Hepatocyte (in vitro differentiated cells): ENCODE measurements around the gene LLGL2. TPM values are rescaled to one million over a fixed set of nuclear protein-coding genes. Genes with fewer than 3 reads are reported as not detected.

Experiments
- DNase-seq: peaks from one replicate; pipeline ENCODE4 v3.0.0-alpha.2; 2016; ENCODE audit warnings: low spot score
- H2AFZ ChIP-seq: fragments of 200-600 bp; sonication (generic); 2 replicates; pipeline ENCODE4 v1.6.0; 2016; ENCODE audit warnings: antibody characterized with exemption, mild to moderate bottlenecking
- H3K27ac ChIP-seq: fragments of 200-600 bp; sonication (generic); 2 replicates; pipeline ENCODE4 v1.5.1; 2016; ENCODE audit warnings: mild to moderate bottlenecking
- H3K27me3 ChIP-seq: fragments of 200-600 bp; sonication (generic); 2 replicates; pipeline ENCODE4 v1.6.1; 2016
- H3K36me3 ChIP-seq: fragments of 200-600 bp; sonication (generic); replicated peaks from 2 replicates; pipeline ENCODE4 v1.5.1; 2016; ENCODE audit warnings: low read depth; ENCODE audit not compliant: insufficient read depth
- H3K4me1 ChIP-seq: fragments of 200-600 bp; sonication (generic); 2 replicates; pipeline ENCODE4 v1.5.1; 2016; ENCODE audit warnings: mild to moderate bottlenecking, moderate library complexity; ENCODE audit not compliant: insufficient read depth
- H3K4me2 ChIP-seq: fragments of 200-600 bp; sonication (generic); 2 replicates; pipeline ENCODE4 v1.6.0; 2016
- H3K4me3 ChIP-seq: fragments of 200-600 bp; sonication (generic); 2 replicates; pipeline ENCODE4 v1.5.1; 2016; ENCODE audit warnings: mild to moderate bottlenecking
- H3K79me2 ChIP-seq: fragments of 200-600 bp; sonication (generic); 2 replicates; pipeline ENCODE4 v1.6.0; 2017; ENCODE audit warnings: mild to moderate bottlenecking
- H3K9me2 ChIP-seq: fragments of 200-600 bp; sonication (generic); replicated peaks from 2 replicates; pipeline ENCODE4 v1.6.0; 2017; ENCODE audit warnings: mild to moderate bottlenecking; ENCODE audit not compliant: insufficient read depth
- H3K9me3 ChIP-seq: fragments of 200-600 bp; sonication (generic); 2 replicates; pipeline ENCODE4 v1.5.1; 2016; ENCODE audit warnings: low read depth, mild to moderate bottlenecking
- H4K20me1 ChIP-seq: fragments of 200-600 bp; sonication (generic); 2 replicates; pipeline ENCODE4 v1.6.0; 2016; ENCODE audit warnings: mild to moderate bottlenecking; ENCODE audit not compliant: insufficient read depth, poor library complexity, severe bottlenecking
- CTCF ChIP-seq: fragments of 200-600 bp; sonication (generic); IDR thresholded peaks from 2 replicates; pipeline ENCODE4 v1.5.1; 2016; ENCODE audit warnings: antibody characterized with exemption, mild to moderate bottlenecking; ENCODE audit not compliant: poor library complexity
- EZH2 ChIP-seq: fragments of 200-600 bp; sonication (generic); IDR thresholded peaks from 2 replicates; pipeline ENCODE4 v1.6.1; 2016; ENCODE audit warnings: antibody characterized with exemption, mild to moderate bottlenecking, borderline replicate concordance
- EZH2phosphoT487 ChIP-seq: fragments of 200-600 bp; sonication (generic); IDR thresholded peaks from one replicate; pipeline ENCODE4 v1.6.1; 2018; ENCODE audit warnings: antibody characterized with exemption, mild to moderate bottlenecking, low read depth, moderate library complexity; ENCODE audit not compliant: unreplicated experiment, severe bottlenecking
- WGBS: methylation state at CpG from one replicate; pipeline ENCODE4 v1.1.6; 2016; ENCODE audit warnings: low lambda C conversion rate; ENCODE audit errors: missing lambda C conversion rate; 5-methylcytosine and 5-hydroxymethylcytosine counted together
- polyA plus RNA-seq: library from polyadenylated mRNA; unstranded; fragments of >200 nt; fragmentation: Nextera tagmentation; extraction: Ambion mirVana; gene quantifications from 2 replicates; pipeline ENCODE4 v1.2.1, GENCODE V29; 2016
- total RNA-seq: library from RNA; depleted of rRNA; stranded (reverse); fragments of >200 nt; gene quantifications from 2 replicates; pipeline ENCODE4 v1.2.3, GENCODE V29; 2014

Gene LLGL2
- total and polyA plus RNA-seq, 2 experiments from 2014 or later: 81.8 to 154 TPM

- H2AFZ ChIP-seq: peak overlapping the region; percentile 77
- no peaks in the 10 kb centered on the region for H3K9me3 ChIP-seq
- 17% methylated on average over 43 of the region's 100 CpGs for WGBS
- H3K27me3 ChIP-seq: no peaks in the 10 kb centered on the region
- no peaks in the 10 kb centered on the region for H4K20me1 ChIP-seq
- peak overlapping the region; percentile 55 for H3K4me3 ChIP-seq
- TF ChIP-seq EZH2phosphoT487: no peak
- no peak for TF ChIP-seq EZH2
- peak; percentile 54 for TF ChIP-seq CTCF
- H3K27ac ChIP-seq: peak overlapping the region; percentile 83
- no peaks in the 10 kb centered on the region for H3K79me2 ChIP-seq
- peak overlapping the region; percentile 93 for H3K4me2 ChIP-seq
- no peaks in the 10 kb centered on the region for H3K9me2 ChIP-seq
- DNase-seq: peak; percentile 97
- no peaks in the 10 kb centered on the region for H3K36me3 ChIP-seq
- peaks cover 15% of the 10 kb centered on the region for H3K4me1 ChIP-seq
Observed at GRCh38 chr17:75589012-75589918, 63.8 kb downstream of the LLGL2 start.

GRCh38 chr17:75589919-75590303 lies 64.4 kb downstream of the LLGL2 start:
- H3K36me3 ChIP-seq: no peaks in the 10 kb centered on the region
- H3K4me1 ChIP-seq: peaks cover 15% of the 10 kb centered on the region
- H3K79me2 ChIP-seq: no peaks in the 10 kb centered on the region
- H3K9me3 ChIP-seq: no peaks in the 10 kb centered on the region
- peak overlapping the region; percentile 56 for H3K27ac ChIP-seq
- H3K9me2 ChIP-seq: no peaks in the 10 kb centered on the region
- no peak overlapping the region for H3K4me3 ChIP-seq
- peak; percentile 12 for DNase-seq
- 94% methylated on average over 25 of the region's 29 CpGs for WGBS
- no peak for TF ChIP-seq EZH2phosphoT487
- TF ChIP-seq CTCF: no peak
- no peak for TF ChIP-seq EZH2
- peak overlapping the region; percentile 93 for H3K4me2 ChIP-seq
- no peaks in the 10 kb centered on the region for H4K20me1 ChIP-seq
- H2AFZ ChIP-seq: no peak overlapping the region
- H3K27me3 ChIP-seq: no peaks in the 10 kb centered on the region

- no peaks in the 10 kb centered on the region for H3K36me3 ChIP-seq
- H3K9me3 ChIP-seq: no peaks in the 10 kb centered on the region
- no peak overlapping the region for H3K4me2 ChIP-seq
- no peak overlapping the region for H3K4me3 ChIP-seq
- no peaks in the 10 kb centered on the region for H4K20me1 ChIP-seq
- no peaks in the 10 kb centered on the region for H3K79me2 ChIP-seq
- H3K27me3 ChIP-seq: no peaks in the 10 kb centered on the region
- no peaks in the 10 kb centered on the region for H3K9me2 ChIP-seq
- DNase-seq: no peak
- H3K27ac ChIP-seq: no peak overlapping the region
- 94% methylated on average over 8 of the region's 8 CpGs for WGBS
- TF ChIP-seq CTCF (no peak), EZH2 (no peak), EZH2phosphoT487 (no peak)
- H3K4me1 ChIP-seq: peaks cover 15% of the 10 kb centered on the region
- H2AFZ ChIP-seq: no peak overlapping the region
Observed at GRCh38 chr17:75590314-75590761, 64.8 kb downstream of the LLGL2 start.
